NCI-H345 treated with DMSO at 0.1 percent for 48 hours (cell line): ENCODE measurements around the gene TGDS.
"Not testable (repeated sequence)": the region's sequence is repeated elsewhere in the genome, so short reads cannot be mapped to it uniquely, and the experiment has no call there.

Experiments
- DNase-seq: peaks from one replicate; lab custom pipeline; 2025; ENCODE audit not compliant: unreplicated experiment; lab: John Stamatoyannopoulos, UW

TGDS gene

DNA sequence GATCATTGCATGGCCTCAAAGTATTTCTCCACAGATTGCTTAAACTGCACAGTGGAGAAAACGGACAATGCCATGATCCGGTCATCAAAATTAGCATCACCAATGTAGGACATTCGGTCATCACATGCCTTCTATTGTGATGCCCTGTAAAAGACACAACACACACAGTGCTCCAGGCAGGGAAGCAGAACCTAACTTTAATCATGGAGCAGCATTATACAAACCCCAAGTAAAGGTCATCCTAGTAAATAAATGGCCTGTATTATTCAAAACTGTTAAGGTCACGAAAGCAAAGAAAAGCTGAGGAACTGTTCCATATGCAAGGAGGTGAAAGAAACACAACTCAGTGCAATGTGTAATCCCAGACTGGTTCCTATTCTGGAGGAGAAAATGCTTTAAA lies 42.2 kb downstream of the TGDS start:
- DNase-seq = no peak

DNA sequence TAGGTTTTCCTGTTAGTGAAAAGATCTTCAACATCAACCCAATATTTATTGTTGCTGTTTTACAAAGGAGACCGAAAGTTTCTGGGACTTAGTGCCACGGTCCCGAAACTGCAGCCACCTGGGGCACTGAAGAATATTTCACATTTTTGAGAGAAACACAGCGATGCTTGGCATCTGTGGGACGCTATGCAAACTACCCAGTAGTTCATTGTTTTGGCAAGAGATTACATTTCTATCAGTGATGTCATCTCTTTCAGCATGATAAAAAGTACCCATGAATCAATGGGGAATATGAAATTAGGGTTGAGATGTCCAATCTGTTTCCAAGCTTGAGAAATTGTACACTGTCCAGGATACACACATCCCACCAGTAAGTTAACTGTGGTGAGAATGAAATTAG lies 43.9 kb downstream of the TGDS start:
- DNase-seq = no peak

DNA sequence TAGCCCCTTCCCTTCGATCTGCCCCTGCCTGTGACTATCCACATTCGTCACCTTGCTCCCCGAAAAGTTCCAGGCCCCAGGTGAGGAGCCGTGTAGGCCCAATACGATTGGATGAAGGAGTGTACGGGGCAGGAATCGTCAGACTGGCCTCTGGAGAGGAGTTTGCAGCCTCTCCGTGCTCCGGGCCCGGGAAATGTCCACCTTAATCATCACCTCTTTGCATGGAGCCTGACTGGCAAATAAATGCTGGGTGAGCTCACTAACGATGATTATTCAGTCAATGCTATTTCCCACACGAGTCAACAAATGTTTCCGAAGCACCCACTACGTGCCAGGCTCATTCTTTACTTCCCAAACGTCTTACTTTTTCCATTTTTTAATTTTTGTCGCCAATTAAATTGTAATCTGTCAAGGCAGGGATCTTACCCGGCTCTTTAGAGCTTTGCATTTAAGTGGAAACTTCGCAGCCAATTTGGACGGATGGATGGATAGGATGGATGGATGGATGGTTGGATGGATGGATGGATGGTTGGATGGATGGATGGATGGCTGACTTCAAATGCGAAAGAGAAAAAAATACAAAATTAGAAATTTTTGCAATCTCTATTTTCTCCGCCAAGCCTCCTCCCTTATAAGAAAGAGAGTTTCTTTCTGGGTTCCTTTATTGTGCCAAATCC lies 45.8 kb downstream of the TGDS start:
- DNase-seq = peak; percentile 35

DNA sequence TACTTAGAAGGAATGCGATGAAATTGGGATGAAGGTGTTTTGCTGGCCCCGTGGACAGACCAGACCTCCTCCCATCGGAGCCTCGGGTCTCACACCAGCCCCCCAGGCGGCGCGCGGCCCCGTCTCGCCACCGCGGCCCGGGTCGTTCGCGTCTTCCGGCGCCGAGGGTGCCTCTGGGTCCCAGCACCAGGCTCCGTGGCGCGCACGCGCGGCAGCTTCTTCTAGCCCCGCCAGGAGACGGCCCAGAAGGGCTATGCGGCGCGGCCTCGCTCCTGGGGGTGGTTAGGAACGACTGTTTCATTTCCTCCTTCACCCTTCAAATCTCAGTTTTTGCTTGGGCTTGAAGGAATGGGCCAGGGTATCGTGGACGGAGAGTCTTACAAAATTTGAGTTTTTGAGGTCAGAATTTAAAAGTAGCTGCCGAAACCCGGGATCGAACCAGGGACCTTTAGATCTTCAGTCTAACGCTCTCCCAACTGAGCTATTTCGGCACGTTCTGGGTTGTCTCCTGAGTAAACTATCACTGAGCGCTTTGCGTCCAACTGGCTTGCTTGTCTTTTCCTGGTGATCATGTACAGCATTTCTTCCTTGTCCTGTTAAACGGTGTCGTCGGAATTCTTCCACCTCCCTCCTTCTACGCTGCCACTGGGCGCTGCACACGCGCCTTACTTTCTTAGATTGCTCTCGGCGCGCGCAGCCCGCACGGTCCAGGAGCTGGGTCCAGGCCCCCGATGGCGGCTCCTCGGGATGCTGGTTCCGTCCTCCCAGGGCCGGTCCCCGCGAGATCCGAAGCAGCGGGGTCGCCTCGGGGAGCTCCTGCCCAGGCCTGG lies 46.5 kb downstream of the TGDS start:
- peak; percentile 85 for DNase-seq

DNA sequence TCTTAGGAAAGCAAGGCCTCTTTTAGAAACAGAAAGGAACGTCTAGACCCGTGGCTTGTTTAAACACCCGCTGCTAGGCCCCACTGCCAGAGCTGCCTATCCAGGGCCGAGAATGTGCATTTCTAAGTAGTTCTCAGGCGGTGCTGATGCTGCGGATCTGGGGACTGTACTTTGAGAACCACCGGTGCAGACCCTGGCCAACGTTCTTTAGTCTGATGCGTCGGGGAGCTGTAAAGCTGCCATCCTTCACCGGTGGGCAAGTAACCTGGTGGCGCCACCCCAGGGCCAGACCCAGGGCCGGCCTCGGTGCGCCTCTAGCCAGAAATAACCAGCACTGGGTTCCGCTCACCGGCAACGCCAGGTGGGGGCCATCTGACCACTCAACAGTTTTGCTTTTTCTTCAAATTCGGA lies 47.1 kb downstream of the TGDS start:
- DNase-seq = peak; percentile 44

DNA sequence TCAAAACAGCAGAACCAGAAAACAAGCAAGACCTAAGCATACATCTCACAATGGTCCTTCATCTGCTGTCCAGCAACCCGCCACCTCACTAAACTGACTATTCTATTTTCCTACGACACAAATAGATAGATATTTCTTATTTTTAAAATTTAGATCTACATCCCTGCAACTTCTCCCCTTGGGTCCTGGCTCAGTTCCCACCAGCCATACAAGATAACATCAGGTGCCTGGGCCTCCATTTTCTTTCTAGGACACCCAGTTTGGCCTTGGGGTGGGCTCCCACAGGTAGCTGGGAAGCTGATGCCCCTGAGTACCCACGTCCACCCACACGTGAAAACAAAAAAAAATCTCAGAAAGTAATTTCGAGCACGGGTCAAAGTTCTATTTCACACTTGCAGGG lies 47.6 kb downstream of the TGDS start:
- DNase-seq = no peak

DNA sequence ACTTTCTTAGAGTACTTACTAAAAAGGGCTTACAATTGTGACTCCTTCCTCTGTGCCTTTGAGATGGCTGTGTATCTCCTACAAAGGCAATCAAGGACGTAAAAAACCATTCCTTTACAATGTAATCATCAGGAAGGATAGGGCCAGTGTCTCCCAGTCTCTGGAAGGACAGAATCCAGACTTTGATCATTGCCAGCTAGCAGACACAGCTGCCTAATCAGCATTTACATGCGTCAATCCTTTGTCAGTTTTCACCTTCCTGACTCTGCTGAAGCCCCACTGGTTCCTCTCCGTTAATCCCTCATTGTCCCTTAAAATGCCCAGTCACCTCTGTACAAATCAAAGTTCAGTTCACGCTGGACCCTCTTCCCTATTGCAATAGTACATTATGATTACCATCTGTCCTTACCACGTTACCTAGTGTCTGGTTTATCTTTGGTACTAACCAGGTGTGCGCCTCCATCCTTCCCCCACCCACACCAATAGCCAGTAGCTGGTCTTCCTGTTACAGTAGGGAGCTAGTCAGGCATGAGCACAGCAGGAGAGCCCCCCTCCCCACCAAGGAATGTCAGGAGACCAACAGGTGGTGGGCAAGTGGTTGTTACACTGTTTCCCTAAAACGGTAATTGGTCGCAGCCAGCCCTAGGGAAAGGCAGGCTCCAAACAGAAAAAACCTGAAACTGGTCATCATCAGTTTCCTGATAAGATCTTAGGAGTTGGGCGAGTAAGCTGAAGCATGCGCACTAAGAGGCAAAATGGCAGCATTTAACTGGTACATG lies 49.7 kb downstream of the TGDS start:
- DNase-seq = no peak

DNA sequence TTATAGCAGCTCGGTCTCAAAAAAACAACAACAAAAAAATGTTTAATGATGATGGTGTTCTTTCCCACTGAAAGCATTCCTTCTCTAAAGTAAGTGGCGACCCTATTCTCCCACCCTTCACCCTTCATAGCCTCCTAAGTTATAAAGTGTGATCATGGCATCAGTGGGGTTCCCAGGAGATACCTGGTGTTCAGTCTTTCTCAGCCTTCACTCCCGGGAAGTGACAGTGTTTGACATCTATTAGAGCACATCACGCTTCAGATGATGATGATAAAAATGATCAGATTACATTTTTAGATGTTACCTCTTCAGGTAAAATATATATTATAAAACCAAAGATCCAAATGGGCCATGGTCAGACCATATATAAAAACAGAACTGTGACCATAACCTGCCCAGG lies 51.0 kb downstream of the TGDS start:
- DNase-seq = no peak

DNA sequence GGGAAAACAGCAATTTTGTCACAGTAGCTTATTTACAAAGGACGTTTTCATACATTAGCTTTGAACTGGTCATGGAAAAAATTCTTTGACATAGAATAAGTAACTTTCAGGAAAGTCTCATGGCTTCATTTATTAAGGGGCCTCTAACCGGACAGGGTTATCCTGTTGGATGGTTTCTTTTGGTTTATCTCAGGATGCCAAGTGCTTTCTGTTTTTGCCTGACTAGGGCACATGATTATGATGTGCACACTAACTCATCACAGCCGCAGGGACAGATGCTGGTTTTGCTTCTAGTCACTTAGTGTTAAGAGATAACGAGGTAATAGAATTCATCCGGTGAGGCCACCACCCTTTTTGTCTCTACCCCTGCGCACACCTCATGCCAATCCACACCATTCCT lies 53.0 kb downstream of the TGDS start:
- DNase-seq = no peak

DNA sequence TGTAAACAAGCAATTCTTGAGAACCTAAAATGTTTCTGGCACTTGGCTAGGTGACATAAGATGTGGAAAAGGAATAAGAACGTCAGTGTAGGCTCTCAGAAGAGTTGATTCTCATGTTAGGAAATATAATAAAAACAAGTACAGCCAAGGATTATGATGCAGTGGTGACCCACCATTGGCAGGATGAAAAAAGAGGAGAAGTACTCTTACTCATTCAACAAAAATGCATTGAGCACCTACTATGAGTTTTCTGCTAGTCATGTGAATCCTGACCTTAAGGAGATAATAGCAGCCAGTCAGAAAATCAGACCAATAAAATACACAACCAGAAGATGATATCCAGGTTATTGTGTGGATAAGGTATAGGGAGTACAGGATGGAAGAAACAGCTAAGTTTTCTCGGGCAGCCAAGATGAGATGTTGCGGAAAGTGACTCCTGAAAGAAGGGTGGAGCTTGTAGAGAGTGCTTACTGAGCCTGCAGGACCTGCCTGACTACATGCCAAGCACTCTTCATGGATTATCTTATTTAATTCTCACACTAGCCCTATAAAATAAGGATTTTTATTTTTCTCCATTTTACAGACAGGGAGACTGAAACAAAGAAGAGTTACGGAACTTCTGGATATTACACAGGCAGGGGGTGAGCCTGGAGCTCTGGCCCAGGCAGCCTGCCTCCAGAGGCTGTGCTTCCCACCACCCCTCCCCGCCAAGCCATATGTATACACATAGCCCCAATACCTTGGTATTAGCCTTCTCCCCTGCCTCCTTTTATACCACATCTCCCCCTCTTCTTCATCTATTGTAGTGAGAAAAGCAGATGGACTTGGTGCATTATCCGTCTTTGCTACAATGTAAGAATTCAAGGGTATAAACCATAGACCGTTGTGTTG lies 58.0 kb downstream of the TGDS start:
- DNase-seq = no peak

DNA sequence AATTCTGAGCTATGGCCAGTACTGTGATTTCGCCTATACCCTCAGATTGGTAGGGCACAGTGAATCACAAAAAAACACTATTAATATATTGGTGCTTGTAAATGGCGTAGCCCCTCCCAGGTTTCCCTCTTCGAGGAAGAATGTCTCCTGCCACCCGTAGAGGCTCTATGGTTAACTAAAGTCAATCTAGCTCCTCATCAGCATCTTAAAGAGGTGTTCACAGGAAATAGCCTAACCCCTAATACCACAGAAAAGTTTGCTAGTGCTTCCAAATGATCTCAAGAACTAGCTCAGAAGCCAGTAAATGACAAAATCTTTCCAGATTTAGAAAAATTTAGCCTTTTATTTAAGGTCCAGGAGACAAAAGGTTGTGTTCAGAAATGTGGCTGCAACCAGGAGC lies 60.2 kb downstream of the TGDS start:
- DNase-seq = no peak

DNA sequence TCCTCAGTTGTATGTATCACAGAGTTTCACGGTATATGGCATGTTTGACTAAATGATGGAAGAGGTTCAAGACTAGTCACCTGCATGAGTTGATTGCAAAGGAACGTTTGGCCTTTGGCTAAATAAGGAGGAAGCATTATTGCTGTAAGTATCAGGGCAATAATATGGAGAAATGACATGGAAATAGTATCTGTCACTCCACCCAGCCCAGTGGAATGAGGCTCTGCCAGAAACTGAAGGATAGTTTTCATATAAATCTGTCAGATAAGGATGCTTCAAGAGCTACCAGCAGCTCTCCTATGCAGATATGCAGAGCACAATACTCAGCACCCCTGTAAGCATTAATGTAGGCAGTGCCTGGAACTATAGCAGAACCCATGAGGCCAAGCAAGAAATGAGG lies 60.7 kb downstream of the TGDS start:
- no peak for DNase-seq

DNA sequence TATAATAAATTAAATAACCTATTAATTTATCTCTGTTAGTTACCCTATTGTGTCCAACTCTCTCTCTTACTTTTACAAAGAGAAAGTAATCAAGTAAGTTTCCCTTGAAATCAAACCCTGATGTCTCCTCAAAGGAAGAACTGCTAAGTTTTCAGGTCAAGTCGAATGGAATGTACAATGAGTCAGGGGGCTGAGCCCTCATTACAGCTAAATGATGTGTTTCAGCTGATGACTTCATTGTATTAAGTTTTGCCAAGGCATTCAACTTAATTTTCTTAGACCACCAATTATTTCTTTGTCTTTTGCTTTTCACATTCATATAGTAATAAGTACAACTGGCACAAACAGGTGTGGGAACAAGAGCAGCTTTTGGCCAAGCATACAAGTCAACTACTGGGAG lies 61.8 kb downstream of the TGDS start:
- no peak for DNase-seq

DNA sequence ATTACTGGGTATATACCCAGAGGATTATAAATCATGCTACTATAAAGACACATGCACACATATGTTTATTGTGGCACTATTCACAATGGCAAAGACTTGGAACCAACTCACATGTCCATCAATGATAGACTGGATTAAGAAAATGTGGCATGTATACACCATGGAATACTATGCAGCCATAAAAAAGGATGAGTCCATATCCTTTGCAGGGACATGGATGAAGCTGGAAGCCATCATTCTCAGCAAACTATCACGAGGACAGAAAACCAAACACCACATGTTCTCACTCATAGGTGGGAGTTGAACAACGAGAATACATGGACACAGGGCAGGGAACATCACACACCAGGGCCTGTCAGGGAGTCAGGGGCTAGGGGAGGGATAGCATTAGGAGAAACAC lies 63.7 kb downstream of the TGDS start:
- DNase-seq = not testable (repeated sequence)

DNA sequence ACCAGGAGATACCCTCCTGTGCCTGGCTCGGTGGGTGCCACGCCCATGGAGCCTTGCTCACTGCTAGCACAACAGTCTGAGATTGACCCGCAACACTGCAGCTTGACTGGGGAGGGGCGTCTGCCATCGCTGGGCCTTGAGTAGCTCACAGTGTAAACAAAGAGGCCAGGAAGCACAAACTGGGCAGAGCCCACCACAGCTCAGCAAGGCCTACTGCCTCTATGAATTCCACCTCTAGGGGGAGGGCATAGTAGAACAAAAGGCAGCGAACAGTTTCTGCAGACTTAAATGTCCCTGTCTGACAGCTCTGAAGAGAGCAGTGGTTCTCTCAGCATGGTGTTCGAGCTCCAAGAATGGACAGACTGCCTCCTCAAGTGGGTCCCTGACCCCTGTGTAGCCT lies 69.0 kb downstream of the TGDS start:
- not testable (repeated sequence) for DNase-seq

DNA sequence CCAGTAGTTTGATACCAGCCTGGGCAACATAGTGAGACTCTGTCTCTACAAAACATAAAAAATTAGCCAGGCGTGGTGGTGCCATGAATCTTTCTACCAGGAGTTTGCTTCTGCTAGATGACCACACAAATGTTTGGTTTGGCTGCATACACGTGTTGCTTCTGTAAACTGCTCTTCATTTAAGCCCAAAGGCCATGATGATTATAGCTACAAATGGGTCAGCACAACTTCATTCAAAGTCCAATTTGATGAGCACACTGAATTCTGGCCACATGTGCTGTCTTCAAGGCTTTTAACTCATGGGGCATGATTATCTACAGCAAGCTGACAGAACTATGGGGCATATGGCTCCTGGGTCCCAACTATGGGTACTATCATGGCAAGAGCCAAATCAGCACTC lies 70.2 kb downstream of the TGDS start:
- DNase-seq = no peak

DNA sequence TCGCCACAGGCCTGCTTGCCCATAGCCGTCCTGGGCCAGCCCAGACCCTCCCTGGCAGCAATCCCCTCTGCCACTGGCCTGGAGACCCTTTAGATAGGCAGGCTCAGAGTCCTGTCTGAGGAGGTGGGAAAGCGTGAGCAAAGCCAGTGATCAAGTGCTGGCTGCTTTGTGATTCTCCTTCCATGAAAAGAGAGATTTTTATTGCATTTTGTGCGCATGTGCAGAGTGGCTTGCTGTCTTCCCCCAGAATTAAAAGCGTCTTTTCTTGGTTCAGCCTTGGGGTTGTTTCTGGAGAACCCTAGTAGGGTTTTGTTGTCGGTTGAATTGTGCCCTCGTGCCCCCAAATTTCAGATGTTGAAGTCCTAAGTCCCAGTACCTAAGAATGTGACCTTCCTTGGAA lies 71.5 kb downstream of the TGDS start:
- no peak for DNase-seq
